ENCODE results near the gene CTBP2. TPM values are rescaled to one million over a fixed set of nuclear protein-coding genes. Genes with fewer than 3 reads are reported as not detected.

CTBP2 gene
- total RNA-seq, 1 experiment from 2014 or later = 77.8 TPM

DNA sequence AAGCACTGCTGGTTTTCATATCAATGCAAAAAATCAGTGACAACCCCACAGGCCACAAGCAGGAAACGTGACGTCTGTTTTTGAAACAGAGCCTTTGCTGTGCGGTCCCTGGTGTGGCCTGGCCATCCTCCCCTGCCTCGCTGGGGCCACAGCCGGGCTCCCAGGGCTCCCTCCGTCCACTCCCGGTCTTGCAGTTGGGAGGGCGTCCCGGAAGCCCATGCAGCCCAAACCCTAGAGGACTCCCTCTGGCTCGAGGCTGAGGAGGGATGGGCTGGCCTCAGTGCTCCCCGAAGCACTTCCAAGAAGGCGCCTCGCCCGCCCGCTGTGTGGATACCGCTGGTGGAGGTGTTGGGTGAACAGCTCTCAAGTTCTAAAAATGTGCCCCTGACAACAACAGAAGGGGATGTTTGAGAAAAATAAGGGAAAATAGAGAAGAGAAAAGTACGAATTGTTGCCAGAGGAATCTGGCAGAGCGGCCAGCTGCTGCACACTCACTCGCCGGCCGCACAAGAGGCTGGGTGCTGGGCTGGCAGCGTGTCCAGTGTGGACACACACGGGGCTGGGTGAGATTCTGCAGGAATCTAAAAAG lies 144.9 kb downstream of the CTBP2 start:
- TF ChIP-seq, protein P1, sequence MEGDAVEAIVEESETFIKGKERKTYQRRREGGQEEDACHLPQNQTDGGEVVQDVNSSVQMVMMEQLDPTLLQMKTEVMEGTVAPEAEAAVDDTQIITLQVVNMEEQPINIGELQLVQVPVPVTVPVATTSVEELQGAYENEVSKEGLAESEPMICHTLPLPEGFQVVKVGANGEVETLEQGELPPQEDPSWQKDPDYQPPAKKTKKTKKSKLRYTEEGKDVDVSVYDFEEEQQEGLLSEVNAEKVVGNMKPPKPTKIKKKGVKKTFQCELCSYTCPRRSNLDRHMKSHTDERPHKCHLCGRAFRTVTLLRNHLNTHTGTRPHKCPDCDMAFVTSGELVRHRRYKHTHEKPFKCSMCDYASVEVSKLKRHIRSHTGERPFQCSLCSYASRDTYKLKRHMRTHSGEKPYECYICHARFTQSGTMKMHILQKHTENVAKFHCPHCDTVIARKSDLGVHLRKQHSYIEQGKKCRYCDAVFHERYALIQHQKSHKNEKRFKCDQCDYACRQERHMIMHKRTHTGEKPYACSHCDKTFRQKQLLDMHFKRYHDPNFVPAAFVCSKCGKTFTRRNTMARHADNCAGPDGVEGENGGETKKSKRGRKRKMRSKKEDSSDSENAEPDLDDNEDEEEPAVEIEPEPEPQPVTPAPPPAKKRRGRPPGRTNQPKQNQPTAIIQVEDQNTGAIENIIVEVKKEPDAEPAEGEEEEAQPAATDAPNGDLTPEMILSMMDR (conservative IDR thresholded peaks at IDR 0.05; ENCODE audit: low read depth, low read length) = no peak
- TF ChIP-seq EZH2 (IDR thresholded peaks at IDR 0.05; ENCODE audit: borderline replicate concordance, low read depth, low read length, poor library complexity, severe bottlenecking) = no peak
- CTCF ChIA-PET = no interaction called here
- DNase-seq (ENCODE audit: low spot score) = no peak
- H3K36me3 ChIP-seq (ENCODE audit: insufficient read depth, low read length, poor library complexity, severe bottlenecking) = no peaks in the 10 kb centered on the region
- no peaks in the 10 kb centered on the region for H3K9me3 ChIP-seq (ENCODE audit: low read depth, low read length, poor library complexity, severe bottlenecking)
- no peak overlapping the region for H3K27ac ChIP-seq (ENCODE audit: low read depth, low read length, poor library complexity, severe bottlenecking)
- H3K4me3 ChIP-seq (ENCODE audit: low read depth, low read length, poor library complexity, severe bottlenecking) = no peak overlapping the region
- BruUV-seq (replicated peaks) = no TSS peak
- POLR2A ChIA-PET (ENCODE audit: low non-redundant PET) = no interaction called here
- H3K27me3 ChIP-seq (replicated peaks; ENCODE audit: insufficient read depth, low read depth, low read length, poor library complexity) = no peaks in the 10 kb centered on the region
- peaks cover 26% of the 10 kb centered on the region for H3K4me1 ChIP-seq (ENCODE audit: insufficient read depth, low read length, poor library complexity, severe bottlenecking)
- intact Hi-C loops (cut with micrococcal nuclease; ENCODE audit: unreplicated experiment) = no loop called here

DNA sequence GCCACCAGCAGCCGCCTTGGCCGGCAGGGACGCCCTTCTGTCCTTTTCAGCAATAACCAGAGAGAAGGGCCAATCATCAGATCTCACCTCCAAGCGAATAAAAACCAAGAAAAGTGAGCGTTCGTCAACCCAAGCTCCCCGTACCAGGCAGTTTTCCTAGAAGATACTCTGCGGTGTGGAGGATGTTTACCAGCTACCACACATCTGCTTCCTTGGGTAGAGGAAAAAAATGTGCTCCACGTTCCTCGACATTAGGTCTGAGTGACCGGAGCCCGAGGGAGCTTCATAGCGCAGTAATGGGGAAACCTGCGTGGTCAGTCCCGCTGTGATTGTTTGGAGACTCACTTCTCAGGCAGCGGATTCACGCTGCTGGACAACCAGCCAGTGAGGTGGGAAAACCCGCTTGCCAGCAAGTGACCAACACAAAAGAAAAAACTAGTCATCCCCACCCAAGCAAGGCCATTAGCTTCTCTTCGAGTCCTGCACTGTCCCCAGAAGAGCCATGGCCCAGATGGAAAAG lies 145.5 kb downstream of the CTBP2 start:
- TF ChIP-seq, protein P1 (conservative IDR thresholded peaks at IDR 0.05; ENCODE audit: low read depth, low read length) = no peak
- no peak for TF ChIP-seq EZH2 (IDR thresholded peaks at IDR 0.05; ENCODE audit: borderline replicate concordance, low read depth, low read length, poor library complexity, severe bottlenecking)
- Histone ChIP-seq H3K9me3 (ENCODE audit: low read depth, low read length, poor library complexity, severe bottlenecking) (no peaks in the 10 kb centered on the region), H3K4me1 (ENCODE audit: insufficient read depth, low read length, poor library complexity, severe bottlenecking) (peaks cover 26% of the 10 kb centered on the region), H3K27me3 (replicated peaks; ENCODE audit: insufficient read depth, low read depth, low read length, poor library complexity) (no peaks in the 10 kb centered on the region), H3K4me3 (ENCODE audit: low read depth, low read length, poor library complexity, severe bottlenecking) (no peak overlapping the region), H3K36me3 (ENCODE audit: insufficient read depth, low read length, poor library complexity, severe bottlenecking) (no peaks in the 10 kb centered on the region), H3K27ac (ENCODE audit: low read depth, low read length, poor library complexity, severe bottlenecking) (no peak overlapping the region)
- BruUV-seq (replicated peaks) = no TSS peak
- ChIA-PET CTCF (no interaction called here), POLR2A (ENCODE audit: low non-redundant PET) (no interaction called here)
- intact Hi-C loops (cut with micrococcal nuclease; ENCODE audit: unreplicated experiment) = no loop called here
- DNase-seq (ENCODE audit: low spot score) = no peak

DNA sequence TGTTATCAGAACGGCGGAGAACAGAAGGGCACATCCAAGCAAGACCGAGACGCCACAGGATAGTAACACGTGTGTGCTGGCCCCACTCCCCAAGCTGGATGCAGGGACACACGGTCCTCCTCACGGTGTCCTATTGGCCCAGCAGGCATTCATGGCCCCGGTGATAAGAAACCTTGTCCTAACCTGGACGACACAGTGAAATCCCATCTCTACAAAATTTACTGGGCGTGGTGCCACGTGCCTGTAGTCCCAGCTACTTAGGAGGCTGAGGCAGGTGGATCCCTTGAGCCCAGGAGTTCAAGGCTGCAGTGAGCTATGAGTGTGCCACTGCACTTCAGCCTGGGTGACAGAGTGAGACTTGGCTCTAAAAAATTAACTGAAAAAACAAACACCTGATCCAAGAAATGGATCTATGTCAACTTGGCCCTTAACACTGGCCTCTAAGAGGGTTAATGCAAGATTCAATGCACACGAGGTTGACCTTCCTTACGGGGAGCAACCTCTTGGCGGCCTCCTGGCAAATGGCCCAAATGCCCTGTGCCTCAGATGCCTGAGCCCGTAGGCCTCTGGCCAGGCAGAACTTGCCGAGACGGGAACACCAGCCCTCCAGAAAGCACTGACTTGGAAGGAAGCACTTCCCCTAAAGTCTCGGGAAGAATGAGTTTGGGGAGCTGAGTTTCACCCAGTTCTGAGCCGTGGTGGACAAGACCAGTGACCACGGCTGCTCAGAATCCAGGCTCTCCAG lies 146.1 kb downstream of the CTBP2 start:
- BruUV-seq (replicated peaks) = no TSS peak

More for the DNA sequence above, 146.1 kb downstream of the CTBP2 start:
- no peak overlapping the region for H3K4me3 ChIP-seq (ENCODE audit: low read depth, low read length, poor library complexity, severe bottlenecking)
- no peaks in the 10 kb centered on the region for H3K27me3 ChIP-seq (replicated peaks; ENCODE audit: insufficient read depth, low read depth, low read length, poor library complexity)
- DNase-seq (ENCODE audit: low spot score) = no peak
- TF ChIP-seq, protein P1 (conservative IDR thresholded peaks at IDR 0.05; ENCODE audit: low read depth, low read length) = no peak
- no peak for TF ChIP-seq EZH2 (IDR thresholded peaks at IDR 0.05; ENCODE audit: borderline replicate concordance, low read depth, low read length, poor library complexity, severe bottlenecking)
- H3K9me3 ChIP-seq (ENCODE audit: low read depth, low read length, poor library complexity, severe bottlenecking) = no peaks in the 10 kb centered on the region
- intact Hi-C loops (cut with micrococcal nuclease; ENCODE audit: unreplicated experiment) = no loop called here
- ChIA-PET POLR2A (ENCODE audit: low non-redundant PET) (no interaction called here), CTCF (no interaction called here)
- H3K36me3 ChIP-seq (ENCODE audit: insufficient read depth, low read length, poor library complexity, severe bottlenecking) = no peaks in the 10 kb centered on the region
- peaks cover 26% of the 10 kb centered on the region for H3K4me1 ChIP-seq (ENCODE audit: insufficient read depth, low read length, poor library complexity, severe bottlenecking)
- H3K27ac ChIP-seq (ENCODE audit: low read depth, low read length, poor library complexity, severe bottlenecking) = no peak overlapping the region
